Activated CD4-positive, alpha-beta T cell treated with anti-CD3 and anti-CD28 coated beads, Interleukin-2, amount 50 U/mL, for 16 hours (primary cell): ENCODE data around the gene ABCC1.
A peak's percentile ranks its signal among the peaks of the same experiment; 100 is the strongest.
"Not testable (repeated sequence)": the region's sequence is repeated elsewhere in the genome, so short reads cannot be mapped to it uniquely, and the experiment has no call there.

Experiments used
- DNase-seq: peaks from one replicate; pipeline ENCODE4 v3.0.0-alpha.2; 2020

Gene ABCC1

GRCh38 chr16:15967655-15968315, 18.4 kb downstream of the ABCC1 start:
- no peak for DNase-seq

- DNase-seq = peak; percentile 54
Measured at GRCh38 chr16:15970202-15970601, 20.8 kb downstream of the ABCC1 start.

- no peak for DNase-seq
Measured at GRCh38 chr16:15970743-15971439, 21.5 kb downstream of the ABCC1 start.

GRCh38 chr16:15971440-15971815, 22.0 kb downstream of the ABCC1 start:
- DNase-seq = no peak

- DNase-seq = no peak
Measured at GRCh38 chr16:15972046-15972868, 22.8 kb downstream of the ABCC1 start.

GRCh38 chr16:15973421-15973820, 24.0 kb downstream of the ABCC1 start:
- no peak for DNase-seq

GRCh38 chr16:15974057-15974456, 24.6 kb downstream of the ABCC1 start:
- DNase-seq = no peak

- no peak for DNase-seq
Measured at GRCh38 chr16:15975172-15975571, 25.8 kb downstream of the ABCC1 start.

- no peak for DNase-seq
Measured at GRCh38 chr16:15976225-15976812, 26.9 kb downstream of the ABCC1 start.

GRCh38 chr16:15976929-15977637, 27.7 kb downstream of the ABCC1 start:
- no peak for DNase-seq

- no peak for DNase-seq
Measured at GRCh38 chr16:15979801-15980200, 30.4 kb downstream of the ABCC1 start.

- no peak for DNase-seq
Measured at GRCh38 chr16:15980329-15980728, 30.9 kb downstream of the ABCC1 start.

GRCh38 chr16:15981382-15981781, 32.0 kb downstream of the ABCC1 start:
- DNase-seq = no peak

- DNase-seq = not testable (repeated sequence)
Measured at GRCh38 chr16:15982194-15982915, 32.9 kb downstream of the ABCC1 start.

GRCh38 chr16:15983898-15984297, 34.5 kb downstream of the ABCC1 start:
- DNase-seq = no peak

- DNase-seq = no peak
Measured at GRCh38 chr16:15985144-15985543, 35.7 kb downstream of the ABCC1 start.

GRCh38 chr16:15986261-15986660, 36.8 kb downstream of the ABCC1 start:
- DNase-seq = no peak

- no peak for DNase-seq
Measured at GRCh38 chr16:15988268-15989013, 39.0 kb downstream of the ABCC1 start.

- no peak for DNase-seq
Measured at GRCh38 chr16:15990902-15991301, 41.5 kb downstream of the ABCC1 start.

GRCh38 chr16:15993128-15993527, 43.7 kb downstream of the ABCC1 start:
- DNase-seq = no peak

GRCh38 chr16:15993541-15993940, 44.1 kb downstream of the ABCC1 start:
- no peak for DNase-seq
